MM.1S (cell line): Measurements from ENCODE around the gene ROPN1B.

Source experiments
- EZH2 ChIP-seq: fragments of 300-600 bp; sonication (generic); optimal IDR thresholded peaks from 2 replicates; pipeline ENCODE3; 2017; ENCODE audit warnings: low read depth, mild to moderate bottlenecking, antibody characterized with exemption, low read length, mixed read lengths
- EZH2phosphoT487 ChIP-seq: fragments of 300-600 bp; sonication (generic); IDR thresholded peaks from 2 replicates; pipeline ENCODE4 v1.6.1; 2018; ENCODE audit warnings: antibody characterized with exemption, low read length
- TF ChIP-seq, protein P1 (sequence below): fragments of 300-600 bp; sonication (generic); IDR thresholded peaks from 2 replicates; pipeline ENCODE4 v1.5.1; 2016; ENCODE audit warnings: antibody characterized with exemption, low read length, mixed read lengths

GRCh38 chr3:125959317-125960065, 9.5 kb upstream of the ROPN1B start:
- TF ChIP-seq, protein P1, sequence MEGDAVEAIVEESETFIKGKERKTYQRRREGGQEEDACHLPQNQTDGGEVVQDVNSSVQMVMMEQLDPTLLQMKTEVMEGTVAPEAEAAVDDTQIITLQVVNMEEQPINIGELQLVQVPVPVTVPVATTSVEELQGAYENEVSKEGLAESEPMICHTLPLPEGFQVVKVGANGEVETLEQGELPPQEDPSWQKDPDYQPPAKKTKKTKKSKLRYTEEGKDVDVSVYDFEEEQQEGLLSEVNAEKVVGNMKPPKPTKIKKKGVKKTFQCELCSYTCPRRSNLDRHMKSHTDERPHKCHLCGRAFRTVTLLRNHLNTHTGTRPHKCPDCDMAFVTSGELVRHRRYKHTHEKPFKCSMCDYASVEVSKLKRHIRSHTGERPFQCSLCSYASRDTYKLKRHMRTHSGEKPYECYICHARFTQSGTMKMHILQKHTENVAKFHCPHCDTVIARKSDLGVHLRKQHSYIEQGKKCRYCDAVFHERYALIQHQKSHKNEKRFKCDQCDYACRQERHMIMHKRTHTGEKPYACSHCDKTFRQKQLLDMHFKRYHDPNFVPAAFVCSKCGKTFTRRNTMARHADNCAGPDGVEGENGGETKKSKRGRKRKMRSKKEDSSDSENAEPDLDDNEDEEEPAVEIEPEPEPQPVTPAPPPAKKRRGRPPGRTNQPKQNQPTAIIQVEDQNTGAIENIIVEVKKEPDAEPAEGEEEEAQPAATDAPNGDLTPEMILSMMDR, result no peak
- TF ChIP-seq EZH2, result no peak
- no peak for TF ChIP-seq EZH2phosphoT487
